HFF-Myc (cell line): ENCODE results near the gene ZNF423.

Experiments used
- DNase-seq: peaks from one replicate; pipeline ENCODE4 v3.0.0-alpha.2; 2011; ENCODE audit warnings: low read depth; ENCODE audit errors: extremely low read depth
- H3K4me3 ChIP-seq: replicated peaks from 2 replicates; pipeline ENCODE4 v1.5.1; 2011; ENCODE audit warnings: low read depth, mild to moderate bottlenecking, control low read depth, low read length
- CTCF ChIP-seq: IDR thresholded peaks from 2 replicates; pipeline ENCODE4 v1.5.1; 2012; ENCODE audit warnings: mild to moderate bottlenecking, low read depth, low read length, control low read depth; ENCODE audit errors: missing control alignments

ZNF423 gene

GRCh38 chr16:49696414-49697101, 159.4 kb downstream of the ZNF423 start:
- TF ChIP-seq CTCF: no peak
- DNase-seq: no peak
- H3K4me3 ChIP-seq: no peak overlapping the region

GRCh38 chr16:49695782-49696413, 160.0 kb downstream of the ZNF423 start:
- H3K4me3 ChIP-seq: no peak overlapping the region
- no peak for DNase-seq
- TF ChIP-seq CTCF: no peak

GRCh38 chr16:49693445-49693844, 162.5 kb downstream of the ZNF423 start:
- no peak for DNase-seq
- no peak for TF ChIP-seq CTCF
- no peak overlapping the region for H3K4me3 ChIP-seq

- H3K4me3 ChIP-seq: no peak overlapping the region
- no peak for TF ChIP-seq CTCF
- DNase-seq: no peak
These were observed 165.1 kb downstream of the ZNF423 start for GRCh38 chr16:49690778-49691177.

GRCh38 chr16:49688036-49688697, 167.7 kb downstream of the ZNF423 start:
- no peak for DNase-seq
- TF ChIP-seq CTCF: no peak
- H3K4me3 ChIP-seq: no peak overlapping the region

- no peak for DNase-seq
- no peak overlapping the region for H3K4me3 ChIP-seq
These were observed 168.4 kb downstream of the ZNF423 start for GRCh38 chr16:49687476-49688002.

More at GRCh38 chr16:49687476-49688002, 168.4 kb downstream of the ZNF423 start:
- TF ChIP-seq CTCF: no peak
